Stimulated activated naive CD4-positive, alpha-beta T cell (primary cell): ENCODE data around the gene SCART1.
"Not testable (repeated sequence)": the region's sequence is repeated elsewhere in the genome, so short reads cannot be mapped to it uniquely, and the experiment has no call there.

ENCODE experiments used
- DNase-seq, 6 experiments: peaks; one replicate each; lab custom pipeline; 2025; lab: John Stamatoyannopoulos, UW

SCART1 gene

GRCh38 chr10:133453516-133454203, at the start of gene SCART1:
Gene SCART1 (plus strand): TSS chr10:133453945. CDS start chr10:133453998, 53 bp downstream.
- no peak for DNase-seq

GRCh38 chr10:133405272-133405671, 48.5 kb upstream of the SCART1 start:
- no peak for DNase-seq

GRCh38 chr10:133405844-133406527, 47.8 kb upstream of the SCART1 start:
- no peak for DNase-seq

GRCh38 chr10:133411523-133412380, 42.0 kb upstream of the SCART1 start:
- no peak for DNase-seq

GRCh38 chr10:133412381-133412711, 41.4 kb upstream of the SCART1 start:
- DNase-seq = no peak

GRCh38 chr10:133414401-133414800, 39.3 kb upstream of the SCART1 start:
- DNase-seq = not testable (repeated sequence)

- no peak for DNase-seq
Measured at GRCh38 chr10:133415752-133416151, 38.0 kb upstream of the SCART1 start.

- DNase-seq = no peak
Measured at GRCh38 chr10:133418289-133418993, 35.3 kb upstream of the SCART1 start.

- DNase-seq = no peak
Measured at GRCh38 chr10:133419211-133419950, 34.4 kb upstream of the SCART1 start.

- DNase-seq = no peak
Measured at GRCh38 chr10:133420028-133420427, 33.7 kb upstream of the SCART1 start.

- no peak for DNase-seq
Measured at GRCh38 chr10:133420579-133420978, 33.2 kb upstream of the SCART1 start.

GRCh38 chr10:133421336-133422222, 32.2 kb upstream of the SCART1 start:
- no peak for DNase-seq

- no peak for DNase-seq
Measured at GRCh38 chr10:133422223-133422806, 31.4 kb upstream of the SCART1 start.

- DNase-seq = no peak
Measured at GRCh38 chr10:133422807-133423771, 30.7 kb upstream of the SCART1 start.

GRCh38 chr10:133424102-133424501, 29.6 kb upstream of the SCART1 start:
- DNase-seq = not testable (repeated sequence)

GRCh38 chr10:133424601-133425000, 29.1 kb upstream of the SCART1 start, which contains the start of gene SPRN:
Gene SPRN (minus strand): TSS chr10:133424625. CDS start chr10:133423681, 944 bp downstream.
- not testable (repeated sequence) for DNase-seq

GRCh38 chr10:133429571-133429970, 24.2 kb upstream of the SCART1 start:
- not testable (repeated sequence) for DNase-seq

- not testable (repeated sequence) for DNase-seq
Measured at GRCh38 chr10:133431888-133432613, 21.7 kb upstream of the SCART1 start.
